ENCODE data around the gene ATP7B. TPM values are rescaled to one million over a fixed set of nuclear protein-coding genes. Genes with fewer than 3 reads are reported as not detected.

ATP7B gene
- total RNA-seq, 1 donor from 2014 or later: 11.6 TPM

- Mint-ChIP-seq H3K27ac (ENCODE audit: unreplicated experiment) (no peak overlapping the region), H3K9me3 (no peaks in the 10 kb centered on the region), H3K36me3 (ENCODE audit: low read depth) (peaks cover 37% of the 10 kb centered on the region), H3K4me3 (no peak overlapping the region), H3K27me3 (ENCODE audit: low read depth) (no peaks in the 10 kb centered on the region), H3K4me1 (no peaks in the 10 kb centered on the region)
- no peak for DNase-seq (ENCODE audit: low read depth, low spot score)
- no peak for TF ChIP-seq CTCF (conservative IDR thresholded peaks at IDR 0.05)
Observed at GRCh38 chr13:52020191-52020590, 8.9 kb upstream of the ATP7B start.

DNA sequence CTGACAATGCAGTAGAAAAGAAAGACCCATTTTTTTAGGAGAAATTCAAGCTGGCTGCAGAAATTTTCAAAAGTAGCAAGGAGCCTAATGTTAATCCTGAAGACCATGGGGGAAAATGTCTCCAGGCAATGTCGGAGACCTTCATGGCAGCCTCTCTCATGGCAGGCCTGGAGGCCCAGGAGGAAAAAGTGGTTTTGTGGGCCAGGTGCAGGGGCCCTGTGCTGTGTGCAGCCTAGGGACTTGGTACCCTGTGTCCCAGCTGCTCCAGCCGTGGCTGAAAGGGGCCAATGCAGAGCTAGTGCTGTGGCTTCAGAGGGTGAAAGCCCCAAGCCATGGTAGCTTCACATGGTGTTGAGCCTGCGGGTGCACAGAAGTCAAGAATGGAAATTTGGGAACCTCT lies 5.0 kb upstream of the ATP7B start:
- no peak for DNase-seq (ENCODE audit: low read depth, low spot score)
- Mint-ChIP-seq H3K4me3 (peak overlapping the region; percentile 39), H3K4me1 (peaks cover 8% of the 10 kb centered on the region), H3K9me3 (no peaks in the 10 kb centered on the region), H3K36me3 (ENCODE audit: low read depth) (peaks cover 30% of the 10 kb centered on the region), H3K27ac (ENCODE audit: unreplicated experiment) (no peak overlapping the region), H3K27me3 (ENCODE audit: low read depth) (peaks cover under 1% of the 10 kb centered on the region)
- TF ChIP-seq CTCF (conservative IDR thresholded peaks at IDR 0.05): no peak

DNA sequence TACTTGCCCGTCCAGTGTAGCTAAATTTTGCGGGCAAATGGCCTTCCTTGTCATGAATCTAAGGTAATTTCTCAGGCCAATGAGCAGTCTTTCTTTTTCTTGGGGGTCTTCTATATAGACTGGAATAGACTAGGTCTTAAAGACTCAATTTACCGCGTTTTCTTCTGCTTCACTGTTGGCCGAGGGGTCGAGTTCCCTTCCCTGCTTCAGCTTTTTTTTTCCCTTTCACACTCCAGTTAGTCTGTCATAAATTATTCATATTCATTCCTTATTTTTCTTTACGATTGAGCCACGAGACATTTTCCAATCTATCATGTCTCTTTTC lies 1.2 kb upstream of the ATP7B start:
- Mint-ChIP-seq H3K27ac (ENCODE audit: unreplicated experiment) (peak overlapping the region; percentile 98), H3K4me3 (peak overlapping the region; percentile 100), H3K9me3 (no peaks in the 10 kb centered on the region), H3K4me1 (peaks cover 19% of the 10 kb centered on the region), H3K27me3 (ENCODE audit: low read depth) (peaks cover 21% of the 10 kb centered on the region), H3K36me3 (ENCODE audit: low read depth) (peaks cover 12% of the 10 kb centered on the region)
- no peak for TF ChIP-seq CTCF (conservative IDR thresholded peaks at IDR 0.05)
- no peak for DNase-seq (ENCODE audit: low read depth, low spot score)

GRCh38 chr13:52011632-52012511 lies 622 bp upstream of the ATP7B start, which contains the start of gene ALG11:
TSS of gene ALG11 (plus strand) at chr13:52012398. CDS start at chr13:52012419, 21 bp downstream.
- Mint-ChIP-seq H3K36me3 (ENCODE audit: low read depth) (peaks cover 12% of the 10 kb centered on the region), H3K4me1 (peaks cover 19% of the 10 kb centered on the region), H3K9me3 (no peaks in the 10 kb centered on the region), H3K27ac (ENCODE audit: unreplicated experiment) (peak within 1 kb of the TSS; percentile 98), H3K4me3 (peak within 1 kb of the TSS; percentile 100), H3K27me3 (ENCODE audit: low read depth) (peaks cover 21% of the 10 kb centered on the region)
- peak; percentile 100 for DNase-seq (ENCODE audit: low read depth, low spot score)
- no peak for TF ChIP-seq CTCF (conservative IDR thresholded peaks at IDR 0.05)

- peaks cover 21% of the 10 kb centered on the region for H3K27me3 Mint-ChIP-seq (ENCODE audit: low read depth)
- no peak overlapping the region for H3K27ac Mint-ChIP-seq (ENCODE audit: unreplicated experiment)
- peaks cover 19% of the 10 kb centered on the region for H3K4me1 Mint-ChIP-seq
- TF ChIP-seq CTCF (conservative IDR thresholded peaks at IDR 0.05): no peak
- DNase-seq (ENCODE audit: low read depth, low spot score): no peak
- peaks cover 3% of the 10 kb centered on the region for H3K36me3 Mint-ChIP-seq (ENCODE audit: low read depth)
- H3K9me3 Mint-ChIP-seq: no peaks in the 10 kb centered on the region
- peak overlapping the region; percentile 100 for H3K4me3 Mint-ChIP-seq
Observed at GRCh38 chr13:52009946-52010345, 1.3 kb downstream of the ATP7B start.
